Measurements from ENCODE around the gene TERC.

DNA sequence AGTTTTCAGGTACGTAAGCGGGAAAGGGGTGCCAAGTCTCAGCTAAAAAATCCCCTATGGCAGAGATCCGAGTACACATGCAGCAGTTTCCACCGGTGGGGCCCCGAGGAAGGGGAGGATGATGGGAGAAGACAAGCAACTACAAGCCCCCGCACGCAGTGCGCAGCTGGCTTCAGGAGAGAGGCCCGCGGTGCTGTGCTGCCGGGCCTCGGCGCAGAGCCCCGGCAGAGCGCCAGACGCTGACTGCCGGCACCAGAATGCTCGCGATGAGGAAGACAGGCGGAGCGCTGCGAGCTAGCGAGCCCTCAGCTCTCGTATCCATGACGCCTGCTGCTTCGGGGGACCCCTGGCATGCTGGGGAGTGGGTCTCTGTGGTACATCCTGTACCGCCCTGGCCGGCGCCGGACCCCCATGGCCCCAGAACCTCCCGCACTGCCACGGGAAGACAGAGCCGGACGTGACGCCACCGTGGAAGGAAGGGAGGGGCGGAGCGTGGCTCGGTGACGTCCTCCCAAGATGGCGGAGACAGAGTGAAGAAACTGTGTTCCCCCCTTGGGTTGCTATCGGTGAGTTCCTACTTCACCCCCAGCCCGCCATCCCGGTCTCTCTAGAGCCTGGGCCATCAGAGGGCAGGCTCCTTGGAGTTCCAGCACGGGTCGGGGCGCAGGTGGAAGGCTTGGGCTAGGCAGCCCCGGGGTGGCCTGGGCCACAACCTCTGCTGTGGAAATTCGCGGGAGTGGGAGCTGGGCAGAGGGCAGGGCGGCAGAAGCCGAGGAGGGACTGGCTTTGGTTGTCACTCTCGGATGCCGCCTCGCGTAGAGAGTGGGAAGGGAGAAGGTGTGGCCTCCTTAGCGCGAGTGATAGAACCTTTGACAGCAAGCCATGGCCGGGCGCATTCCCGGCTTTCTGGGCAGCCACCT is 8.3 kb upstream of the TERC start, which contains the start of gene MYNN:
- TF ChIP-seq, protein P1, sequence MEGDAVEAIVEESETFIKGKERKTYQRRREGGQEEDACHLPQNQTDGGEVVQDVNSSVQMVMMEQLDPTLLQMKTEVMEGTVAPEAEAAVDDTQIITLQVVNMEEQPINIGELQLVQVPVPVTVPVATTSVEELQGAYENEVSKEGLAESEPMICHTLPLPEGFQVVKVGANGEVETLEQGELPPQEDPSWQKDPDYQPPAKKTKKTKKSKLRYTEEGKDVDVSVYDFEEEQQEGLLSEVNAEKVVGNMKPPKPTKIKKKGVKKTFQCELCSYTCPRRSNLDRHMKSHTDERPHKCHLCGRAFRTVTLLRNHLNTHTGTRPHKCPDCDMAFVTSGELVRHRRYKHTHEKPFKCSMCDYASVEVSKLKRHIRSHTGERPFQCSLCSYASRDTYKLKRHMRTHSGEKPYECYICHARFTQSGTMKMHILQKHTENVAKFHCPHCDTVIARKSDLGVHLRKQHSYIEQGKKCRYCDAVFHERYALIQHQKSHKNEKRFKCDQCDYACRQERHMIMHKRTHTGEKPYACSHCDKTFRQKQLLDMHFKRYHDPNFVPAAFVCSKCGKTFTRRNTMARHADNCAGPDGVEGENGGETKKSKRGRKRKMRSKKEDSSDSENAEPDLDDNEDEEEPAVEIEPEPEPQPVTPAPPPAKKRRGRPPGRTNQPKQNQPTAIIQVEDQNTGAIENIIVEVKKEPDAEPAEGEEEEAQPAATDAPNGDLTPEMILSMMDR (IDR thresholded peaks at IDR 0.05; ENCODE audit: poor library complexity) = peak; percentile 32
- no peak for TF ChIP-seq EZH2phosphoT487 (IDR thresholded peaks at IDR 0.05; ENCODE audit: low read depth, severe bottlenecking, unreplicated experiment)

All from hepatocyte (in vitro differentiated cells).